Measurements from ENCODE around the gene RPL18.
"Not testable (repeated sequence)": the region's sequence is repeated elsewhere in the genome, so short reads cannot be mapped to it uniquely, and the experiment has no call there.

DNA sequence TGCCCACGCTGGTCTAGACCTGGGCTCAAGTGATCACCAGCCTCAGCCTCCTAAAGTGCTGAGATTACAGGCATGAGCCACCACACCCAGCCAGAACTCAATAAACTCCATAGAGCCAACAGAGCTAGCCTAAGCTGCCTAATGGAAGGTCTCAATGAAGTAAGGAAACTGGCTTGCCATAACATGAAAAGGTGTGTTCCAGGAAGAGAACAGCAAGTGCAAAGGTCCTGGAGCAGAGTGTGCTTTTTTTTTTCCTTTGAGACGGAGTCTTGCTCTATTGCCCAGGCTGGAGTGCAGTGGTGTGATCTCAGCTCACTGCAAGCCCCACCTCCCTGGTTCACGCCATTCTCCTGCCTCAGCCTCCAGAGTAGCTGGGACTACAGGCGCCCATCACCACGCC, 38.9 kb upstream of the RPL18 start:
- not testable (repeated sequence) for TF ChIP-seq EZH2 (IDR thresholded peaks at IDR 0.05; ENCODE audit: borderline replicate concordance, low read depth, low read length, poor library complexity, severe bottlenecking); CTCF (conservative IDR thresholded peaks at IDR 0.05; ENCODE audit: low read depth, low read length)
